SK-N-SH treated with all-trans-retinoic acid at 6 μM for 48 hours (cell line): ENCODE results near the gene COMMD4.
"Not testable (repeated sequence)": the region's sequence is repeated elsewhere in the genome, so short reads cannot be mapped to it uniquely, and the experiment has no call there.

Experiments
- ESRRG ChIP-seq: fragments of 250-450 bp; sonication (Bioruptor Pico); IDR thresholded peaks from 2 replicates; pipeline ENCODE4 v1.6.1; 2021; ENCODE audit warnings: mild to moderate bottlenecking
- ZNF70 ChIP-seq: fragments of 450-650 bp; formaldehyde crosslinking; IDR thresholded peaks from 2 replicates; pipeline ENCODE4 v1.5.0; 2020; ENCODE audit warnings: mild to moderate bottlenecking, moderate library complexity

- not testable (repeated sequence) for TF ChIP-seq ZNF70, ESRRG
Observed at GRCh38 chr15:75383986-75384385, 48.1 kb downstream of the COMMD4 start.
